ENCODE data around the gene DAP.

Gene DAP

DNA sequence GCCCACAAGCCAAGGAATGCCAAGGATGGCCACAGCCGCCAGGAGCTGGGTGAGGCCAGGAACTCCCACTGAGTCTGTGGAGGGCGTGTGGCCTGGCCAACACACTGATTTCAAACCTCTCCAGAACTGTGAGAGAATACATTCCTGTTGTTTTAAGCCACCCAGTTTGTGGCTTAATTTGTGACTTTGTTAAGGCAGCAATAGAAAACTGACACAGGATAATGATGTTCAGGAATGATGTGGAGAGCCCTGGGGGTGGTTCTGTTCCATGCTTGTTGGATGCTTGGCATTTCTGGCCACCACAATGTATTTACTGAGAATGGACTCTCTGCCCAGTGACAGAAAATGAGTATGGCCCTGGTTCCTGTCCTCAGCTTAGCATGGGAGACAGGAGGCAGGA is 82.8 kb downstream of the DAP start:
- TF ChIP-seq, protein P1, sequence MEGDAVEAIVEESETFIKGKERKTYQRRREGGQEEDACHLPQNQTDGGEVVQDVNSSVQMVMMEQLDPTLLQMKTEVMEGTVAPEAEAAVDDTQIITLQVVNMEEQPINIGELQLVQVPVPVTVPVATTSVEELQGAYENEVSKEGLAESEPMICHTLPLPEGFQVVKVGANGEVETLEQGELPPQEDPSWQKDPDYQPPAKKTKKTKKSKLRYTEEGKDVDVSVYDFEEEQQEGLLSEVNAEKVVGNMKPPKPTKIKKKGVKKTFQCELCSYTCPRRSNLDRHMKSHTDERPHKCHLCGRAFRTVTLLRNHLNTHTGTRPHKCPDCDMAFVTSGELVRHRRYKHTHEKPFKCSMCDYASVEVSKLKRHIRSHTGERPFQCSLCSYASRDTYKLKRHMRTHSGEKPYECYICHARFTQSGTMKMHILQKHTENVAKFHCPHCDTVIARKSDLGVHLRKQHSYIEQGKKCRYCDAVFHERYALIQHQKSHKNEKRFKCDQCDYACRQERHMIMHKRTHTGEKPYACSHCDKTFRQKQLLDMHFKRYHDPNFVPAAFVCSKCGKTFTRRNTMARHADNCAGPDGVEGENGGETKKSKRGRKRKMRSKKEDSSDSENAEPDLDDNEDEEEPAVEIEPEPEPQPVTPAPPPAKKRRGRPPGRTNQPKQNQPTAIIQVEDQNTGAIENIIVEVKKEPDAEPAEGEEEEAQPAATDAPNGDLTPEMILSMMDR (conservative IDR thresholded peaks at IDR 0.05; ENCODE audit: low read depth, low read length) = no peak
- DNase-seq (ENCODE audit: low read depth) = no peak
- no peak overlapping the region for H3K4me3 ChIP-seq (ENCODE audit: low read depth, low read length)

DNA sequence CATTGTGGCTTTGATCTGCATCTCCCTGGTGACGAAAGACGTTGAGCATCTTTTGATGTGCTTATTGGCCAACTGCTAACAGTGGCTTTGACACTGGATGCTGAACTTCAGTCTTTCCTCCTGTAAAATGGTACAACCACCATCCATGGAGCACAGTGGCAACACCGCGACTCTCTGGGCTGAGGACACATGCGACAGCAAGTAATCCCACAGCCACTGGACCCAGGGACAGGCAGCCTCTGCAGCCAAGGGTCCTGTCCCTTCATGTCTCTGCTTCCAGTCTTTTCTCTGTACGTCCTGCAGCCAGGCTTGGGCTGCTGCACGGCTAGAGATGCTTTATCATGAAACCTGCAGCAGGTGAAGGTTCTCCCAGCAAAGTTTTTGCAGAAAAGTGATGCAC is 83.5 kb downstream of the DAP start:
- TF ChIP-seq, protein P1 (conservative IDR thresholded peaks at IDR 0.05; ENCODE audit: low read depth, low read length) = no peak
- DNase-seq (ENCODE audit: low read depth) = no peak
- H3K4me3 ChIP-seq (ENCODE audit: low read depth, low read length) = no peak overlapping the region

DNA sequence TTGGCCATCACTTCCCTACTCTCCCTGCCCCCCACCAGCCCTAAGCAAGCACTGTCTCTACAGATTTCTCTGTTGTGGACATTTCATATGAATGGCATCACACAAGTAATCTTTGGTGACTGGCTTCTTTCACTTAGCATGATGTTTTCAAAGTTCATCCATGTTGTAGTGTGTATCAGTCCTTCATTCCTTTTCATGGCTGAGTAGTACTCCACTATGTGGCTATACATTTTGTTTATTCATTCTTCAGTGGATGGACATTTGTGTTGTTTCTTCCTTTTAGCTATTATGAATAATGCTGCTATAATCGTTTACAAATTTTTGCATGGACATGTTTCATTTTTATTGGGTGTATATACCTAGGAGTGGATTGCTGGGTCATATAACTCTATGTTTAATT is 84.1 kb downstream of the DAP start:
- TF ChIP-seq, protein P1 (conservative IDR thresholded peaks at IDR 0.05; ENCODE audit: low read depth, low read length) = no peak
- DNase-seq (ENCODE audit: low read depth) = no peak

DNA sequence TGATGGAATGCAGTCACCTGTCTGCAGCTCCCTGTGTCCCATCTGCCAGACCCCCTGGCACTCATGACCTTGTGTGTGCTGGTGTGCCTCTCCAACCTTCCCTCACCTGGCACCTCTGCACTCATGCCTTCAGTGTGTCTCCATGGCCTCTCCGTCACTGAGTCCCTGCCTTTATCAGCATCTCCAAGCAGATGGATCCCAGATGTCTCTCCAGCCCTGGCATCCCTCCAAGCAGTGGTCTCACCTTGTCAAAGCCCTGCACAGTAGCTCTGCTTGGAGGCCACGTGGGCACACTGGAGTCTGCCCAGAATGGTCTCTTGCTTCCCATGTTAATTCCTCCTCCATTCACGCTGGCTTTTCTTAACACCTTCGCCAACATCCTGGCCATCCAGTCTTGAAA is 84.8 kb downstream of the DAP start:
- no peak overlapping the region for H3K4me3 ChIP-seq (ENCODE audit: low read depth, low read length)
- DNase-seq (ENCODE audit: low read depth) = no peak
- TF ChIP-seq, protein P1 (conservative IDR thresholded peaks at IDR 0.05; ENCODE audit: low read depth, low read length) = no peak

More for the DNA sequence above, 84.1 kb downstream of the DAP start:
- H3K4me3 ChIP-seq (ENCODE audit: low read depth, low read length) = no peak overlapping the region

DNA sequence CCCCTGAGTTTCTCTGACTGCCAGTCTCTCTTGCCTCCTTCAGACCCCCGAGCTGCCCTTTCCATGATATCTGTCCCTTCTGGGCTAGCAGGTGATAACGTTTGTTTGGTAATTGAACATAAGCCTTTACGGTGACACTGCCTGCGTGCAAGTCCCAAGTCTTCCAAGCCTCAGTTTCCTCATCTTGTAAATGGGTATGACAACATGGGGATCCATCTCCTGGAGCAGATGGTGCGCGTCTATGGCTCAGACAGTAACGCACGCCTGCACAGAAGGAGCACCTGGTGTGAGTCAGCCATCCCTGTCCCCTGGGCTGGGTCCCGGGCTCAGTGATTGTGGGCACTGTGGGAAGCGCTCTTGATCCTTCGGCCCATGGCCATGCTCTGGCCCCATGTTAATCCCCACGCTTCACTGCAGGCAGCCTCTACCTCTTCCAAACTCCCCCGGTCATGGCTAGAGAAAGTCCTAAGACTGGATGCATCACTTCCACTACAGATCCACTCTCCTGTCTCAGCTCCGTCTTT is 85.8 kb downstream of the DAP start:
- no peak overlapping the region for H3K4me3 ChIP-seq (ENCODE audit: low read depth, low read length)
- TF ChIP-seq, protein P1 (conservative IDR thresholded peaks at IDR 0.05; ENCODE audit: low read depth, low read length) = no peak
- DNase-seq (ENCODE audit: low read depth) = no peak

DNA sequence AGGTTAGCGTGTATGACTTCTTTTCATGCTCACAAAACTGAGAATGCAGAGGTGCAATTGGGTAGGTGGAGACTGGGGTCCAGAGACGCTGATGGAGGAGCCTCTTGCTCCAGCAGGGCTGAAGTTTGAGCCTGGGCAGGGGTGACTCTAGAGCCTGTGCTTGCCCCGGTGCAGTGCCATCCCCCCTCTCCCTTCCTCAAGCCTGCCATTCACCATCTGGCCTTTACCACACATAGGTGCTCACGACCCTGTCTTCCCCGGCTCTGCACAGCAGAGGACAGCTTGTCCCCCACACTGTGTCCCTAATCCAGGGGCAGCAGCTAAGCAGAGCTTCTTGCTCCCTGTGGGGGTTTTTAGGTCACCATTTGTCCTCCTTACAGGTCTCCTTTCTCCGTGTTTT is 86.5 kb downstream of the DAP start:
- H3K4me3 ChIP-seq (ENCODE audit: low read depth, low read length) = no peak overlapping the region
- no peak for DNase-seq (ENCODE audit: low read depth)
- TF ChIP-seq, protein P1 (conservative IDR thresholded peaks at IDR 0.05; ENCODE audit: low read depth, low read length) = no peak

DNA sequence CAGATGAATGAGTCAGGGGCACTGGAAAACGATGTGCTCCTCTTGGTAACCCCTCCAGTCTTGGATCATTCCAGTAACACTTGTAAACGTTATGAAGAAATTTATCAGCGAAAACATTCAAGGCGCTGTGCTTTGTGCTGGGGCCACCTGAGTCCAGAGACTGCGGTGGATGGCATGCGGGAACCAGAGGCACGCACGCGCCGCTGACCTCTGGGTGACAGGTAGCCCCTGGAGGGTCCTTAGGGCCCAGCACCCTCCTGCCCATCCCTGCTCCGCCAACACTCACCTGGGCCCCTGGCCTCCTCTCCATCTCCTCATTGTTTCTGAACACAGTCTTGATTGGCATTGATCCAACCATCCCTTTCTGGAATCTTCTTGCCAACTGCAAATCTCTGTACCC is 86.9 kb downstream of the DAP start:
- DNase-seq (ENCODE audit: low read depth) = no peak
- TF ChIP-seq, protein P1 (conservative IDR thresholded peaks at IDR 0.05; ENCODE audit: low read depth, low read length) = no peak
- H3K4me3 ChIP-seq (ENCODE audit: low read depth, low read length) = no peak overlapping the region
